Epithelial cell of umbilical artery (primary cell): ENCODE results near the gene KLC1. TPM values are rescaled to one million over a fixed set of nuclear protein-coding genes. Genes with fewer than 3 reads are reported as not detected.

Experiments used
- total RNA-seq: library from RNA; depleted of rRNA; stranded (reverse); fragments of >200 nt; gene quantifications from 2 replicates; pipeline ENCODE4 v1.2.3, GENCODE V29; 2014

The KLC1 gene
- total RNA-seq = 145 and 218 TPM in 2 replicates

DNA sequence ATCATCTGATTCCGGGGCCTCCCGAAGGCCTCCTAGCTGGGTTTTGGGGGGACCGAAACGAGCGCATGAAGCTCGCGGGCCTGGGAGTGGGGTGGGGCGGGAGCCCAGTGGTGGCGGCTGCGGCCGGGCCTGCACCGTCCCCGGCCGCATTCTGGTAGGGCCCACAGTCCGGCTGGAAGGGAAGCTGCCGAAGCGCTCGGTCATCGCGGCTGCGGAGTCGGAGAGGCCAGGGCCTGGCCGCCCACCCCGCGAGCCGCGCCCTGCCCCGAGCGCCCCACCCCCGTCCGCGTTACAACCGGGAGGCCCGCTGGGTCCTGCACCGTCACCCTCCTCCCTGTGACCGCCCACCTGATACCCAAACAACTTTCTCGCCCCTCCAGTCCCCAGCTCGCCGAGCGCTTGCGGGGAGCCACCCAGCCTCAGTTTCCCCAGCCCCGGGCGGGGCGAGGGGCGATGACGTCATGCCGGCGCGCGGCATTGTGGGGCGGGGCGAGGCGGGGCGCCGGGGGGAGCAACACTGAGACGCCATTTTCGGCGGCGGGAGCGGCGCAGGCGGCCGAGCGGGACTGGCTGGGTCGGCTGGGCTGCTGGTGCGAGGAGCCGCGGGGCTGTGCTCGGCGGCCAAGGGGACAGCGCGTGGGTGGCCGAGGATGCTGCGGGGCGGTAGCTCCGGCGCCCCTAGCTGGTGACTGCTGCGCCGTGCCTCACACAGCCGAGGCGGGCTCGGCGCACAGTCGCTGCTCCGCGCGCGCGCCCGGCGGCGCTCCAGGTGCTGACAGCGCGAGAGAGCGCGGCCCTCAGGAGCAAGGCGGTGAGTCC, at the start of gene KLC1:
KLC1 (plus strand) TSS at position 528 of the 819 bp plus-strand sequence. CDS start 25,354 bp downstream, outside the sequence.

DNA sequence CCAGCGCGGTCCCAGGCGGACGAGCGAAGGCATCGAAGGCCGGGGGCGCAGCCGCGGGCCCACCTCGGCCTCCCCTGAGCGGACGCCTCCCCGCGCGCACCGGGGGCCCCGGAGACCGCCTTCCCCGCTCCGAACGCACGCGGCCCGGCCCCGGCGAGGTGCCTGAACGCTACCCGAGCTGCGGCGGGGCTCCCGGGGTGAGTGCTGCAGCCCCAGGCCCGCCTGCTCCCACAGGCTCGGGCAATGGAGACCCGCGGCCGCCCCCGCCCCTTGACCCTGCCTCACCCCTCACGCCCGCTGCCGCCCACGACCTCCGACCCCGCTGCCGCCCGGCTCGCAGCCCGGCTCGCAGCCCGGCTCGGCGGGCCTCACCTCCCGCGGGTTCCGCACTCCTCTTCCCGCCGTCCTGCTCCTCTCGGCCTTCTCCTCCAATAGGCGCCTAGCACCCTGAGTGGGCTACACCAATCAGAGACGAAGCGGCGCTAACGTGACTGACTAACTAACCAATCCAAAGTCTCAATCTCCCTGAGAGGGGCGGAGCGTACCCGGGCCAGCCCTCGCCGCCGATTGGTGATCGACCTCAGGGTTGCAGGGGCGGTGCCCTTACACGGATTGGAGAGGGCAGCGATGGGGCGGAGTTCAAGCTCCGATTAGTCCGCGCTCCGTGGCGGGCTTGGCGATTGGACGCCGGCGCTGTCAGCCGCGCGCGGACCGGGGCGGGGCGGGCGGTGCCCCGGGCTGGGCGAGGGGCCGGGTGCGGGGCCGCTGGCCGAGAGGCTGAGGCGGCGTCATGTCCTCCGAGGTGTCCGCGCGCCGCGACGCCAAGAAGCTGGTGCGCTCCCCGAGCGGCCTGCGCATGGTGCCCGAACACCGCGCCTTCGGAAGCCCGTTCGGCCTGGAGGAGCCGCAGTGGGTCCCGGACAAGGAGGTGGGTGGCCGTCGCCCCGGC, 86.3 kb downstream of the KLC1 start, which contains the start of the genes XRCC3 and ZFYVE21:
XRCC3 (minus strand) TSS at position 400 of the 949 bp plus-strand sequence. CDS start 4,364 bp downstream, outside the sequence.
ZFYVE21 (plus strand) TSS at position 759 of the 949 bp plus-strand sequence; CDS start at position 791, 32 bp downstream.

Other genes with a start within 250 kb of the KLC1 start
- gene MARK3, start 243.8 kb upstream of the KLC1 start, total RNA-seq = 62.7 and 77.2 TPM in 2 replicates
- gene CKB, start 106.4 kb upstream of the KLC1 start, total RNA-seq = 2.7 and 4.2 TPM in 2 replicates
- 6.5 and 7.5 TPM in 2 replicates for gene TRMT61A, start 100.0 kb upstream of the KLC1 start, total RNA-seq
- 37.7 and 39.3 TPM in 2 replicates for gene BAG5, start 66.6 kb upstream of the KLC1 start, total RNA-seq
- gene COA8, start 66.3 kb upstream of the KLC1 start, total RNA-seq = 23.1 and 32.1 TPM in 2 replicates
- gene XRCC3, start 86.2 kb downstream of the KLC1 start, total RNA-seq = 14.9 and 28.0 TPM in 2 replicates
- gene ZFYVE21, start 86.6 kb downstream of the KLC1 start, total RNA-seq = 45.5 and 66.7 TPM in 2 replicates
- gene PPP1R13B, start 218.4 kb downstream of the KLC1 start, total RNA-seq = 6.2 and 14.3 TPM in 2 replicates